ENCODE data around the gene PPP1R9B.

The PPP1R9B gene

DNA sequence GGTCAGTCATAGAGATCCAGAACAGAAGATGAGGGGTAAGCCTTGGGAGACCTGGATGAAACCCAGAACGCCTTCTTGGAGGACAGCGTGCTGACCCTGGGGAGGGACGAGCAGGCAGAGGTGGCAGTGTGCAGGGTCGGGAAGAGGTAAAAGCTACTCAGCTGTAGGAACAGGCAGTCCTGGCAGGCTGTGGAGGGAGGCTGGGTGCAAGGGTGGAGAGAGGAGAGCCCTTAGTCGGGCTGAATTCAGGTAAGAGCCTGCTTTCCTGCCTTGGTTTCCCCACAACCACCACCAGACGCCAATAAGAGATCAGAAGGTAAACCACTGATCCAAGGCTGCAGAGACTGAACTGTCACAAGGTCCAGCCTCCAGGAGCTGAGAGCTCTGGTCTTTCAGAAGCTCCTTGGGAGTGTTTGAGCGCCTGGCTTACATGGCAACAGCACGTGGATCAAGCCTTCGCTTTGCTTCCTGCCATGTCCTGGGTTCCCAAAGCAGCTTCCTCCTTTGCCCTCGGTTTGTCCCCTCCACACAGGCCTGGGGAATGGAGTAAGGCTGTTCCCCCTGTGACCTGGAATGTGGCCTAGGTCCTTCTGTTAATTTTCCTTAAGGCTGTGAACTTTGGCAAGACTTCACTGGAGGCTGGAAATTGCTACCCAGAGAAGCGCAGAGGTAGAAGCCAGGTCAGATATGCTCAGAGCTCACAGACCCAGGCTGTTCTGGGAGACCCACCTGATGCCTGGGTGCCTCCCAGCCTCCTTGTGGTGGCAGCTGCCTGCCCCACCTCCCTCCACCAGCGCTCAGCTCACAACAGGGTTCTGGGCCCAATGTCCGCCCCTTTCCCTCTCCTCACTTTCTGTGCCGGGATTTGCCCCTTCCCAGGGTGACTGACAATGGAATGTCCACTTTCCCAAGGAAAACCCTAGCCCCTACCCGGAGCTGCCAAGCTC is 59.2 kb downstream of the PPP1R9B start:
- DNase-seq (ENCODE audit: low read depth), result no peak

DNA sequence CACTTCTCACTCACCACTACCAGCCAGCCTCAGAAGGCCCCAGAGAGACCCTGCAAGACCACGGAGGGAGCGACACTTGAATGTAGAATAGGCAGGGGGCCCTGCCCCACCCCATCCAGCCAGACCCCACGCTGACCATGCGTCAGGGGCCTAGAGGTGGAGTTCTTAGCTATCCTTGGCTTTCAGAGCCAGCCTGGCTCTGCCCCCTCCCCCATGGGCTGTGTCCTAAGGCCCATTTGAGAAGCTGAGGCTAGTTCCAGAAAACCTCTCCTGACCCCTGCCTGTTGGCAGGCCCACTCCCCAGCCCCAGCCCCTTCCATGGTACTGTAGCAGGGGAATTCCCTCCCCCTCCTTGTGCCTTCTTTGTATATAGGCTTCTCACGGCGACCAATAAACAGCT is 60.4 kb downstream of the PPP1R9B start:
- no peak for DNase-seq (ENCODE audit: low read depth)

DNA sequence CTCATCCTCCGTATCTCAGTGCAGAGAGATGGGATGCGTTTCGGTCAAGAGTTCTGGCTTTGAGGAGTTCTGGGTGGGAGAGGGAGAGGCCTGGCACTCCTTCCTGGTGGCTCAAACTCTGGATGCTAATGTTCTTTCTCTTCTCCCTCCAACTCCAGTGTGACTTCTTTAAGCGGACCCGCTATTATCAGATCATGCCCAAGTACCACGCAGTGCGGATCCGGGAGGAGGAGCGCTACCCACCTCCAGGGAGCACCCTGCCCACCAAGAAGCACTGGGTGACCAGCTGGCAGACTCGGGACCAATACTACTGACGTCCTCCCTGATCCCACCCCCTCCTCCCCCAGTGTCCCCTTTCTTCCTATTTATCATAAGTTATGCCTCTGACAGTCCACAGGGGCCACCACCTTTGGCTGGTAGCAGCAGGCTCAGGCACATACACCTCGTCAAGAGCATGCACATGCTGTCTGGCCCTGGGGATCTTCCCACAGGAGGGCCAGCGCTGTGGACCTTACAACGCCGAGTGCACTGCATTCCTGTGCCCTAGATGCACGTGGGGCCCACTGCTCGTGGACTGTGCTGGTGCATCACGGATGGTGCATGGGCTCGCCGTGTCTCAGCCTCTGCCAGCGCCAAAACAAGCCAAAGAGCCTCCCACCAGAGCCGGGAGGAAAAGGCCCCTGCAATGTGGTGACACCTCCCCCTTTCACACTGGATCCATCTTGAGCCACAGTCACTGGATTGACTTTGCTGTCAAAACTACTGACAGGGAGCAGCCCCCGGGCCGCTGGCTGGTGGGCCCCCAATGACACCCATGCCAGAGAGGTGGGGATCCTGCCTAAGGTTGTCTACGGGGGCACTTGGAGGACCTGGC is 61.3 kb downstream of the PPP1R9B start:
- no peak for DNase-seq (ENCODE audit: low read depth)

DNA sequence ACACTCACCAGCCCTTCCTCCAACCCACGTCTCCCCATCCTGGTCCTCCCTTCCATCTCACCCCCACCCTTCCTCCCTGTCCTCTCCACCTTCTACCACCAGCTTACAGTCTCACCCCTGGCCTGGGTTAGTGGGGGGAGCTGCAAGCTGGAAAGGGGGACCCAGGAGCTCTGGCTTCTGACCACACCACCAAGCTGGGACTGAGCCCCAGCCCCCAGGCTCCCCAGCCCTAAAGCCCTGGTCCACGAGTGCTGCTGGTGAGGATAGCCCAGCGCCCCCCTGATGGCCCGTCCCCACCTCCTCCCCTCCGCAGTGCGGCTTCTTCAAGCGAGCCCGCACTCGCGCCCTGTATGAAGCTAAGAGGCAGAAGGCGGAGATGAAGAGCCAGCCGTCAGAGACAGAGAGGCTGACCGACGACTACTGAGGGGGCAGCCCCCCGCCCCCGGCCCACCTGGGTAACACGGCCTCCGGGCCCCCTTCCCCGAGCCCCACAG is 62.5 kb downstream of the PPP1R9B start:
- DNase-seq (ENCODE audit: low read depth), result no peak

DNA sequence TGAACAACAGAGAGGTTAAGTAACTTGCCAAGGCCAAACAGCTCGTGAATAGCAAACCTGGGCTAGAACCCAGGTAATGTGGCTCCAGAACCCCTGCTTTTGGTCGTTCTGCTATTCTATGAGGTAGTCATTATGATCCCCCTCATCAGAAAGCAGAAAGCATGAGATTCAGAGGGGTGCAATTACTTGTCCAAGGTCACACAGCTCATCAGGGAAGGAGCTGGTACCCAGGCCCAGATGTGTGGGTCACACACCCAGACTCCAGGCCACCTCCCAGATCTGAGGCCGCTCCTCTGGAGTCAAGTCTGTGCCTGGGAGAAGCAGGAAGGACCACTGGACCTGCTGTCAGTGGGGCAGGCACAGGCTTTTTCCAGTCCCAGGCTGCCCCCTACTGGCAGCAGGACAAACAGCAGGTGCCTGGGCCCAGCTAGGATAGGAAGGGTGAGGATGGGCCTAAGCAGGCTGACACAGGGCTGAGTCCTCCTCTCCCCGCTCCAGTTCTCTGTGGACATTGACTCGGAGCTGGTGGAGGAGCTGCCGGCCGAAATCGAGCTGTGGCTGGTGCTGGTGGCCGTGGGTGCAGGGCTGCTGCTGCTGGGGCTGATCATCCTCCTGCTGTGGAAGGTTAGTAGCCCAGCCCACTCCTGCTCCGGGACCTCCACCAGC is 63.1 kb downstream of the PPP1R9B start:
- no peak for DNase-seq (ENCODE audit: low read depth)

All from GM04504 (cell line).